Measurements from ENCODE around the gene SCYL1. TPM values are rescaled to one million over a fixed set of nuclear protein-coding genes. Genes with fewer than 3 reads are reported as not detected.
"Not testable (repeated sequence)": the region's sequence is repeated elsewhere in the genome, so short reads cannot be mapped to it uniquely, and the experiment has no call there.

The SCYL1 gene
- total and polyA plus RNA-seq, 9 donors, result 42.9 to 62.9 (median 50.8) TPM

- H3K4me3 ChIP-seq (ENCODE audit: low read length); H3K9me3 ChIP-seq (replicated peaks; ENCODE audit: control insufficient read depth, low read depth, low read length); DNase-seq; H3K27me3 ChIP-seq (ENCODE audit: control insufficient read depth, insufficient read depth, low read length); H3K27ac ChIP-seq (ENCODE audit: low read length): not testable (repeated sequence)
- Histone ChIP-seq H3K36me3 (ENCODE audit: control insufficient read depth, insufficient read depth, low read length) (peaks cover 27% of the 10 kb centered on the region), H3K4me1 (ENCODE audit: control insufficient read depth, insufficient read depth, low read length) (peaks cover 21% of the 10 kb centered on the region)
- WGBS (ENCODE audit: insufficient coverage), result 83% methylated on average over 5 of the region's 7 CpGs
Measured at GRCh38 chr11:65523631-65523968, 1.3 kb upstream of the SCYL1 start.

- DNase-seq, result peak; percentile 60
- Histone ChIP-seq H3K4me1 (ENCODE audit: control insufficient read depth, insufficient read depth, low read length) (peaks cover 21% of the 10 kb centered on the region), H3K9me3 (replicated peaks; ENCODE audit: control insufficient read depth, low read depth, low read length) (no peaks in the 10 kb centered on the region), H3K27me3 (ENCODE audit: control insufficient read depth, insufficient read depth, low read length) (no peaks in the 10 kb centered on the region), H3K27ac (ENCODE audit: low read length) (peak overlapping the region; percentile 42), H3K4me3 (ENCODE audit: low read length) (peak overlapping the region; percentile 22), H3K36me3 (ENCODE audit: control insufficient read depth, insufficient read depth, low read length) (peaks cover 33% of the 10 kb centered on the region)
- WGBS (ENCODE audit: insufficient coverage), result 34% methylated on average over 8 of the region's 12 CpGs
Measured at GRCh38 chr11:65524014-65524740, 706 bp upstream of the SCYL1 start.

GRCh38 chr11:65525546-65526480 is 930 bp downstream of the SCYL1 start:
- WGBS (ENCODE audit: insufficient coverage), result 49% methylated on average over 22 of the region's 31 CpGs
- Histone ChIP-seq H3K27ac (ENCODE audit: low read length) (peak overlapping the region; percentile 67), H3K4me1 (ENCODE audit: control insufficient read depth, insufficient read depth, low read length) (peaks cover 21% of the 10 kb centered on the region)

GRCh38 chr11:65526744-65527143 is 1.9 kb downstream of the SCYL1 start:
- peaks cover 21% of the 10 kb centered on the region for H3K4me1 ChIP-seq (ENCODE audit: control insufficient read depth, insufficient read depth, low read length)
- no peak for DNase-seq
- no peaks in the 10 kb centered on the region for H3K9me3 ChIP-seq (replicated peaks; ENCODE audit: control insufficient read depth, low read depth, low read length)
- no peaks in the 10 kb centered on the region for H3K27me3 ChIP-seq (ENCODE audit: control insufficient read depth, insufficient read depth, low read length)
- peaks cover 59% of the 10 kb centered on the region for H3K36me3 ChIP-seq (ENCODE audit: control insufficient read depth, insufficient read depth, low read length)
- no peak overlapping the region for H3K27ac ChIP-seq (ENCODE audit: low read length)
- 88% methylated on average over 7 of the region's 8 CpGs for WGBS (ENCODE audit: insufficient coverage)
- H3K4me3 ChIP-seq (ENCODE audit: low read length), result no peak overlapping the region

More at GRCh38 chr11:65525546-65526480, 930 bp downstream of the SCYL1 start:
- Histone ChIP-seq H3K4me3 (ENCODE audit: low read length) (peak overlapping the region; percentile 87), H3K36me3 (ENCODE audit: control insufficient read depth, insufficient read depth, low read length) (peaks cover 49% of the 10 kb centered on the region), H3K9me3 (replicated peaks; ENCODE audit: control insufficient read depth, low read depth, low read length) (no peaks in the 10 kb centered on the region), H3K27me3 (ENCODE audit: control insufficient read depth, insufficient read depth, low read length) (no peaks in the 10 kb centered on the region)
- no peak for DNase-seq

- 87% methylated on average over 9 of the region's 12 CpGs for WGBS (ENCODE audit: insufficient coverage)
Measured at GRCh38 chr11:65528819-65529350, 4.0 kb downstream of the SCYL1 start.

GRCh38 chr11:65529475-65530156 is 4.7 kb downstream of the SCYL1 start:
- H3K27ac ChIP-seq (ENCODE audit: low read length), result no peak overlapping the region
- no peak overlapping the region for H3K4me3 ChIP-seq (ENCODE audit: low read length)
- H3K9me3 ChIP-seq (replicated peaks; ENCODE audit: control insufficient read depth, low read depth, low read length), result no peaks in the 10 kb centered on the region
- peaks cover 72% of the 10 kb centered on the region for H3K36me3 ChIP-seq (ENCODE audit: control insufficient read depth, insufficient read depth, low read length)
- 100% methylated on average over 1 of the region's 10 CpGs for WGBS (ENCODE audit: insufficient coverage)
- H3K27me3 ChIP-seq (ENCODE audit: control insufficient read depth, insufficient read depth, low read length), result no peaks in the 10 kb centered on the region
- H3K4me1 ChIP-seq (ENCODE audit: control insufficient read depth, insufficient read depth, low read length), result peaks cover 12% of the 10 kb centered on the region
- DNase-seq, result no peak

More at GRCh38 chr11:65528819-65529350, 4.0 kb downstream of the SCYL1 start:
- Histone ChIP-seq H3K27me3 (ENCODE audit: control insufficient read depth, insufficient read depth, low read length) (no peaks in the 10 kb centered on the region), H3K36me3 (ENCODE audit: control insufficient read depth, insufficient read depth, low read length) (peaks cover 72% of the 10 kb centered on the region), H3K9me3 (replicated peaks; ENCODE audit: control insufficient read depth, low read depth, low read length) (no peaks in the 10 kb centered on the region), H3K4me3 (ENCODE audit: low read length) (no peak overlapping the region), H3K4me1 (ENCODE audit: control insufficient read depth, insufficient read depth, low read length) (peaks cover 19% of the 10 kb centered on the region), H3K27ac (ENCODE audit: low read length) (no peak overlapping the region)
- DNase-seq, result no peak

GRCh38 chr11:65530157-65530496 is 5.2 kb downstream of the SCYL1 start:
- Histone ChIP-seq H3K36me3 (ENCODE audit: control insufficient read depth, insufficient read depth, low read length) (peaks cover 74% of the 10 kb centered on the region), H3K27me3 (ENCODE audit: control insufficient read depth, insufficient read depth, low read length) (no peaks in the 10 kb centered on the region), H3K9me3 (replicated peaks; ENCODE audit: control insufficient read depth, low read depth, low read length) (no peaks in the 10 kb centered on the region), H3K27ac (ENCODE audit: low read length) (no peak overlapping the region), H3K4me3 (ENCODE audit: low read length) (no peak overlapping the region), H3K4me1 (ENCODE audit: control insufficient read depth, insufficient read depth, low read length) (peaks cover 12% of the 10 kb centered on the region)
- no peak for DNase-seq
- 96% methylated on average over 5 of the region's 5 CpGs for WGBS (ENCODE audit: insufficient coverage)

- DNase-seq, result no peak
- Histone ChIP-seq H3K4me3 (ENCODE audit: low read length) (no peak overlapping the region), H3K4me1 (ENCODE audit: control insufficient read depth, insufficient read depth, low read length) (peaks cover 3% of the 10 kb centered on the region), H3K9me3 (replicated peaks; ENCODE audit: control insufficient read depth, low read depth, low read length) (no peaks in the 10 kb centered on the region), H3K27me3 (ENCODE audit: control insufficient read depth, insufficient read depth, low read length) (no peaks in the 10 kb centered on the region), H3K36me3 (ENCODE audit: control insufficient read depth, insufficient read depth, low read length) (peaks cover 77% of the 10 kb centered on the region), H3K27ac (ENCODE audit: low read length) (no peak overlapping the region)
- WGBS (ENCODE audit: insufficient coverage), result 79% methylated on average over 9 of the region's 15 CpGs
Measured at GRCh38 chr11:65532388-65533064, 7.6 kb downstream of the SCYL1 start.

- H3K36me3 ChIP-seq (ENCODE audit: control insufficient read depth, insufficient read depth, low read length), result peaks cover 64% of the 10 kb centered on the region
- no peak overlapping the region for H3K27ac ChIP-seq (ENCODE audit: low read length)
- H3K27me3 ChIP-seq (ENCODE audit: control insufficient read depth, insufficient read depth, low read length), result no peaks in the 10 kb centered on the region
- no peak for DNase-seq
- no peaks in the 10 kb centered on the region for H3K9me3 ChIP-seq (replicated peaks; ENCODE audit: control insufficient read depth, low read depth, low read length)
- peaks cover 11% of the 10 kb centered on the region for H3K4me1 ChIP-seq (ENCODE audit: control insufficient read depth, insufficient read depth, low read length)
- H3K4me3 ChIP-seq (ENCODE audit: low read length), result no peak overlapping the region
- WGBS (ENCODE audit: insufficient coverage), result 64% methylated on average over 5 of the region's 9 CpGs
Measured at GRCh38 chr11:65535102-65535501, 10.2 kb downstream of the SCYL1 start.
